Parathyroid adenoma (tissue), 2 donors: ENCODE results near the gene KCNG4.

Source experiments
- H2AFZ ChIP-seq: fragments of 300-600 bp; sonication (generic); one replicate; pipeline ENCODE4 v1.7.0; 2017; ENCODE audit warnings: antibody characterized with exemption, mild to moderate bottlenecking
- H3K27ac ChIP-seq: fragments of 300-600 bp; sonication (generic); one replicate; pipeline ENCODE4 v1.7.0; 2017
- H3K27me3 ChIP-seq: fragments of 300-600 bp; sonication (generic); one replicate; pipeline ENCODE4 v1.7.0; 2017; ENCODE audit warnings: low read length; ENCODE audit not compliant: control insufficient read depth, insufficient read depth
- H3K36me3 ChIP-seq: fragments of 300-600 bp; sonication (generic); one replicate; pipeline ENCODE4 v1.7.0; 2017; ENCODE audit warnings: low read length; ENCODE audit not compliant: control insufficient read depth, insufficient read depth
- H3K4me1 ChIP-seq: fragments of 300-600 bp; sonication (generic); one replicate; pipeline ENCODE4 v1.7.0; 2017; ENCODE audit warnings: control low read depth
- H3K4me2 ChIP-seq: fragments of 300-600 bp; sonication (generic); one replicate; pipeline ENCODE4 v1.7.0; 2017; ENCODE audit warnings: low read length
- H3K4me3 ChIP-seq: fragments of 300-600 bp; sonication (generic); one replicate; pipeline ENCODE4 v1.7.0; 2017; ENCODE audit warnings: low read depth, low read length
- H3K79me2 ChIP-seq: fragments of 300-600 bp; sonication (generic); one replicate; pipeline ENCODE4 v1.7.0; 2017; ENCODE audit warnings: control low read depth
- H3K9ac ChIP-seq: fragments of 300-600 bp; sonication (generic); one replicate; pipeline ENCODE4 v1.7.0; 2017; ENCODE audit warnings: mild to moderate bottlenecking
- H3K9me3 ChIP-seq: fragments of 300-600 bp; sonication (generic); one replicate; pipeline ENCODE4 v1.7.0; 2017; ENCODE audit warnings: low read length; ENCODE audit not compliant: control insufficient read depth
- CTCF ChIP-seq: fragments of 300-600 bp; sonication (generic); IDR thresholded peaks from one replicate; pipeline ENCODE4 v1.7.0; 2017; ENCODE audit warnings: antibody characterized with exemption, mild to moderate bottlenecking
- donor health status: primary hyperparathyroidism.

KCNG4 gene

GRCh38 chr16:84278333-84278732 is 38.5 kb upstream of the KCNG4 start:
- Histone ChIP-seq H3K36me3 (no peaks in the 10 kb centered on the region), H3K27me3 (peaks cover 3% of the 10 kb centered on the region), H3K4me3 (no peak overlapping the region), H3K79me2 (no peaks in the 10 kb centered on the region), H3K27ac (no peak overlapping the region), H3K9ac (no peak overlapping the region), H2AFZ (no peak overlapping the region), H3K4me2 (no peak overlapping the region), H3K4me1 (no peaks in the 10 kb centered on the region), H3K9me3 (no peaks in the 10 kb centered on the region)
- no peak for TF ChIP-seq CTCF

GRCh38 chr16:84277244-84277823 is 37.5 kb upstream of the KCNG4 start:
- Histone ChIP-seq H2AFZ (no peak overlapping the region), H3K27ac (no peak overlapping the region), H3K27me3 (peaks cover 3% of the 10 kb centered on the region), H3K9me3 (no peaks in the 10 kb centered on the region), H3K36me3 (no peaks in the 10 kb centered on the region), H3K4me2 (no peak overlapping the region), H3K4me1 (no peaks in the 10 kb centered on the region), H3K4me3 (no peak overlapping the region), H3K79me2 (no peaks in the 10 kb centered on the region), H3K9ac (no peak overlapping the region)
- peak; percentile 78 for TF ChIP-seq CTCF

- no peak overlapping the region for H3K27ac ChIP-seq
- H3K4me1 ChIP-seq = no peaks in the 10 kb centered on the region
- no peak overlapping the region for H3K4me3 ChIP-seq
- no peak overlapping the region for H3K9ac ChIP-seq
- H3K4me2 ChIP-seq = no peak overlapping the region
- no peaks in the 10 kb centered on the region for H3K9me3 ChIP-seq
- no peaks in the 10 kb centered on the region for H3K36me3 ChIP-seq
- TF ChIP-seq CTCF = no peak
- H2AFZ ChIP-seq = no peak overlapping the region
- H3K79me2 ChIP-seq = no peaks in the 10 kb centered on the region
- peaks cover 3% of the 10 kb centered on the region for H3K27me3 ChIP-seq
Measured at GRCh38 chr16:84275585-84276151, 35.9 kb upstream of the KCNG4 start.

GRCh38 chr16:84274515-84274914 is 34.7 kb upstream of the KCNG4 start:
- TF ChIP-seq CTCF = no peak
- no peaks in the 10 kb centered on the region for H3K4me1 ChIP-seq
- H3K27ac ChIP-seq = no peak overlapping the region
- H3K27me3 ChIP-seq = peaks cover 3% of the 10 kb centered on the region
- H3K79me2 ChIP-seq = no peaks in the 10 kb centered on the region
- no peaks in the 10 kb centered on the region for H3K36me3 ChIP-seq
- H3K9ac ChIP-seq = no peak overlapping the region
- H2AFZ ChIP-seq = no peak overlapping the region
- no peaks in the 10 kb centered on the region for H3K9me3 ChIP-seq
- no peak overlapping the region for H3K4me2 ChIP-seq
- no peak overlapping the region for H3K4me3 ChIP-seq

- no peaks in the 10 kb centered on the region for H3K79me2 ChIP-seq
- H3K9ac ChIP-seq = no peak overlapping the region
- H3K9me3 ChIP-seq = no peaks in the 10 kb centered on the region
- no peaks in the 10 kb centered on the region for H3K36me3 ChIP-seq
- peaks cover 3% of the 10 kb centered on the region for H3K27me3 ChIP-seq
- H3K4me2 ChIP-seq = no peak overlapping the region
- no peak overlapping the region for H3K27ac ChIP-seq
- TF ChIP-seq CTCF = no peak
- no peak overlapping the region for H3K4me3 ChIP-seq
- no peaks in the 10 kb centered on the region for H3K4me1 ChIP-seq
- no peak overlapping the region for H2AFZ ChIP-seq
Measured at GRCh38 chr16:84272740-84273320, 33.0 kb upstream of the KCNG4 start.
